GM12801 (cell line): ENCODE data around the gene IL18R1.

Experiments
- TF ChIP-seq, protein P1 (sequence below): IDR thresholded peaks from one replicate; pipeline ENCODE4 v1.5.1; 2011; ENCODE audit warnings: control low read depth; ENCODE audit not compliant: insufficient read length; ENCODE audit errors: extremely low read depth

The IL18R1 gene

DNA sequence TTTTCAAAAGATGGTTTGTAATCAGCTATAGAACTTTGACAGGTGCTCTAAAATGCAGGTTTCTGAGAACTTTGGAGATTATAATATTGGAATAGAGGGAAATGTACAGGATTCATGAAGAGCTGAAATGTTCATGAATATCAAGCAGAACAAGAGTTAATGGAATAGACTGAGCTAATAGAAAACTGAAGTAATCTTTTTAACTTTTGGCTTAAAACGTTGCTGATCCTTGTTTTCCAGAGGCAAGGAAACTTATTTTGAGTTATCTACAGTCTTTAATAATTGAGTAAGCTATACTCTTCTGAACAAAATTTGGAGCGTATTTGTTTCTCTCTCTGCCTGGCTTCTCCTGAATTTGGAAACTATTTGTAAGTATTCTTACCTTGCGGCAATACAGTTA is 56.6 kb downstream of the IL18R1 start:
- TF ChIP-seq, protein P1, sequence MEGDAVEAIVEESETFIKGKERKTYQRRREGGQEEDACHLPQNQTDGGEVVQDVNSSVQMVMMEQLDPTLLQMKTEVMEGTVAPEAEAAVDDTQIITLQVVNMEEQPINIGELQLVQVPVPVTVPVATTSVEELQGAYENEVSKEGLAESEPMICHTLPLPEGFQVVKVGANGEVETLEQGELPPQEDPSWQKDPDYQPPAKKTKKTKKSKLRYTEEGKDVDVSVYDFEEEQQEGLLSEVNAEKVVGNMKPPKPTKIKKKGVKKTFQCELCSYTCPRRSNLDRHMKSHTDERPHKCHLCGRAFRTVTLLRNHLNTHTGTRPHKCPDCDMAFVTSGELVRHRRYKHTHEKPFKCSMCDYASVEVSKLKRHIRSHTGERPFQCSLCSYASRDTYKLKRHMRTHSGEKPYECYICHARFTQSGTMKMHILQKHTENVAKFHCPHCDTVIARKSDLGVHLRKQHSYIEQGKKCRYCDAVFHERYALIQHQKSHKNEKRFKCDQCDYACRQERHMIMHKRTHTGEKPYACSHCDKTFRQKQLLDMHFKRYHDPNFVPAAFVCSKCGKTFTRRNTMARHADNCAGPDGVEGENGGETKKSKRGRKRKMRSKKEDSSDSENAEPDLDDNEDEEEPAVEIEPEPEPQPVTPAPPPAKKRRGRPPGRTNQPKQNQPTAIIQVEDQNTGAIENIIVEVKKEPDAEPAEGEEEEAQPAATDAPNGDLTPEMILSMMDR, result no peak

DNA sequence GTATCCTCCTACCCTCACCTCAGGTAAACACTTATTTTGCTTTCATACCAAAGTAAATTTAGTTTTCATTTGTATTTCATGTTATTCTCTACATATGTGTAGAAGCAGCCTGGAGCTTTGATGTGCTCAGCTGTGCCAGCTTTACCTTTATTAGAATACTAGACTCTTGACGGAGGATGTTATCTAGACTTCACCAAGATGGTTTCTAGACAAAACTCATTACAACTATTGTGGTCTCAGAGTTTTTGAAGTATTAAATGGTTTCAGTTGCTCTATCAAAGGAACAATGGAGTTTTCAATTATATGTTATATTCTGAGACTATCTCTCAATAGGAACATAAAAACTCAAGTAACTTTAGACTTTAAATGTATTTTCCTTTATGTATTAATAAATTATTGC is 62.4 kb downstream of the IL18R1 start:
- TF ChIP-seq, protein P1, result no peak

DNA sequence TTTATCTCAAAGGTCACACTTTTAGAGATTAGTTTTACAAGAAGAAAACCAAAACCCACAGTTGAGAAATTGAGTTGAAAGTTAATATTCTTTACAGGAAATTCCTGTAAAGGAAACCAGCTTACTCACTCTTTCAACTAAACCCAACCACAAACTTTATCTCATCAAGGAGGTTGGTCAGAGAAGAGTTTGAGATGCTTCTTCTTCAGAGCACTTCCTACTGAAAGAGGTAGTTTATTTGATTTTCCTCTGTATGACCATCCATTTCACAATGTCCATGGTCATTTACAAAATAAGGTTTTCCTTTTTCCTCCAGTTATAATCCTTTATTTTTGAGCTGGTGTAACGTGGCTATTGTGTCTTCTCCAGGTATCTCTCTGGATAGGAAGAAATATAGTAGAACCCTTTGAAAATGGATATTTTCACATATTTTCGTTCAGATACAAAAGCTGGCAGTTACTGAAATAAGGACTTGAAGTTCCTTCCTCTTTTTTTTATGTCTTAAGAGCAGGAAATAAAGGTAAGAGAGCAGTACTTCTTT is 62.9 kb downstream of the IL18R1 start:
- TF ChIP-seq, protein P1, result no peak

DNA sequence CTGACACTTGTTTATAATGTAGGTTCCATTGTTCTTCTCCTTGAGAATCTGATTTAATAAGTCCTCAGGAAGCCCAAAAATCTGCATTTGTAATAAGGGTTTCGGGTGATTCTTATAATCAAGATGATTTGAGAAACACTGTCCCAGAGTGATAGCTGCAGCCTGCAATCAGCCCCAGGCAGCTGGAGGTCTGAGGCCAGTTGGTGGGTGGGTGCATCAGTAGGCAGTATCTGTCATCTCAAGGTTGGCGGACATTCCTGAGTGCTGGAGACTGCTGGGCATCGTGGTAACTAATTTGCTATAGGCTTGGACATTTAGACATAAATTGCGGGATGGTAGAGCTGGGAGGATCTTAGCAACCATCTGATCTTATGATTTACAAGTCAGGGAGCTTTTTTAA is 64.7 kb downstream of the IL18R1 start:
- TF ChIP-seq, protein P1, result no peak

DNA sequence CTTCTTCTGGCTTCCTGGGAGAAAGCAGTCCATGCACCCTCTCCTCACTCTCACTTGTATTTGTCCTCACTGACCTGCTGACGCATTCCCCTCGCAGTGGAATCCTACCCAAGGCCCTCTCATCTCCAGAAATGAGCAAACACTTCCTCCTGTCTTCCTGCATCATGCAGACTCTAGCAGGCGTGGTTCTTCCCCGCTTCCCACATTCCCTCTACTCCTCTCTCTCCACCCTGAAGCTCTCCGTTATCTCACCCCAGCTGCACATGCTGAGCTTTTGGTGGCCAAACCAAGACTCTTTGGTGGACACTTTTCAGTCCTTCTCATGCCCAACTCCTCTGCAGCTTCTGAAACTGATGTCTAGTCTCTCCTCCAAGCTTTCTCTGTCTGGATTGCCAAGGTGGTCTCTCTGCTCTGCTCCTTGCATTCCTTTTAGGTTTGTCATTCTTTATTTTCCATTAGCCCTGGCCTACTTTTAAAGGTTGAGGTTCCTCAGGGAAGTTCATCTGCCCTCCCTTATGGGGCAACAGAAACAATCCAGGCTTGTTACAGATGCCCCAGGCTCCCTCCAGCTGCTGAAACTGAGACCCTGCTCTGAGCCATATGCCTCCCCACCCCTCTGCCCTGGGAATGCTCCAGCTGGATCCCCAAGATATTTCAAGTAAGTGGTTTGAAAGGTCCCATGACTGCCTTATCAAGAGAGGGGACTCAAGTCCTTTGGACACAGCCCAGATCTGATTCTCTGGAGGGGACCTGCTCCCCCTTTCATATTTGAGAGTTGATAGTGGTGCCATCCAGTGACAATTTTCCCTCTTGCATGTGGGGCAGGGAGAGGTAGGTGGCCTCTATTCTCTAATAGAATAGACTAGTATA is 66.5 kb downstream of the IL18R1 start:
- TF ChIP-seq, protein P1, result no peak

DNA sequence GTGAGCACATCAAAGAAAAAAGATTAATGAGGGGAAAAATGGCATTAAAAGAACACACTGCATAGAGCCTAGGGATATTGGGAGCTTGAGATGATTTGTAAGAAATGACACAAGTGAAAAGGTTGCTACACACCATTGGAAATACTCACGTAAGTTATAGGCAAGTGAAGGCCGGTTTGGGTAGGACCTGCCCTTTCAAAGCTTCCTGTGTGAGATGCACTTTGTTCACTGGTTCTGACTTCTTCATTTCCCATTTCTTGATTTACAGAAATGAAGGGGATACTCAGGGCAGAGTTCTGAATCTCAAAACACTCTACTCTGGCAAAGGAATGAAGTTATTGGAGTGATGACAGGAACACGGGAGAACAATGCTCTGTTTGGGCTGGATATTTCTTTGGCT is 67.3 kb downstream of the IL18R1 start, which contains the start of gene IL18RAP:
Gene IL18RAP (plus strand): TSS at position 251 of the 400 bp plus-strand sequence. CDS start 118 bp downstream, at position 369.
- TF ChIP-seq, protein P1, result no peak

DNA sequence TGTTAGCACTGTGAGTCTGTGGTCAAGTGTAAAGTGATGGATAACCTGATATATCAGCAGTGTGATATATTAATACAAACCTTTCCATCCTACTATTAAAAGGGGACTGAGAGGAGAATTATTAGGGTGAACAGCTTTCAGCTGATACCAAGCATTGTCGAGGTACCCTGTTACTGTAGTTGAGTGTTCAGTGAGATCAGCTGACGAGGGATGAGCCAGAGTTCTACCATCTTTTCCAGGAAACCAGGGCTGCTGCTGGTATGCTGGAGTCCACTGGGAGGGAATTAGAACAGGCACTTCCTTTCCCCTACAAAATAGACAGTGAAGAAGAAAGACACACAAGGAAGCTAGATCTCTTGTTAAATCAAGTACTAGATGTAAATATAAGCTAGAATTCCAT is 67.8 kb downstream of the IL18R1 start:
- TF ChIP-seq, protein P1, result no peak
